A204.1 (cell line): ENCODE measurements around the gene C2CD5.
"Not testable (repeated sequence)": the region's sequence is repeated elsewhere in the genome, so short reads cannot be mapped to it uniquely, and the experiment has no call there.

ENCODE experiments used
- FAIRE-seq: peaks from 2 replicates; lab custom pipeline; 2012; peaks lifted over from hg19 to GRCh38; lab: Jason Lieb, UNC

Gene C2CD5

DNA sequence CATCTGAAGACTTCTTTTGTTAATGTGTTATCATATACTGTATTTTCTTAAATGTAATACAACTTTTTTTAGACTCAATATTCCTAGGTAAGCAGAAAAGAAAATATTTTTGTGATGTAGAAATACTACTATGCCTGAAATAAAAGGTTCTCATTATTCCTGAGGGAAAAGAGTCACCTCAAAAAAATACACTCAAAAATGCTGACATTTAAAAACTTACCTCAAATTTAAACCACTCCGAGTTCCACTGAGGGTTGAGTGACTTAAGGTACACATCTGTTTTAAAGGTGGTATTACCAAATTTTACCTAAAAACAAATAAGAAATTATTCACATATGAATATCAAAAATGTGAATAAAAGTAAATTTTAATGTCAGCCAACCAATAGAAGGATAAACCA is 9.3 kb downstream of the C2CD5 start:
- no peak for FAIRE-seq

DNA sequence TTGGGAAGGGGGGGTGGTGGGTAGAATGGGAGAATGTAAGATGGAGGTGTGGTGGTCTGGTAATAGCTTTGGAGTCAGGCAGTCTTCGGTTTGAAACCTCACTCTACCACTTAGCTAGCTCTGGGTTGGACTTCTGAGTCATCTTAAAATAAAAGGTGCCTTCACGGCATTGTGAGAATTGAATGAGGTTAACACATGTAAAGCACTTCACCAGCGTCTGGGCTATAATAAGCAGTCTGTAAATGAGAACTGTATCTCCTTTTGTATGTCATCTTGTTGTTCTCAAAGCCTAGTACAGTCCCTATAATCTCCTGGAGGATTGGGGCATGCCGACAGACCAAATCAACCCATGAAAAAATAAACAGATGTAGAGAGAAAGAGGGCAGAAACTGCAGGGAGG is 11.2 kb downstream of the C2CD5 start:
- no peak for FAIRE-seq

DNA sequence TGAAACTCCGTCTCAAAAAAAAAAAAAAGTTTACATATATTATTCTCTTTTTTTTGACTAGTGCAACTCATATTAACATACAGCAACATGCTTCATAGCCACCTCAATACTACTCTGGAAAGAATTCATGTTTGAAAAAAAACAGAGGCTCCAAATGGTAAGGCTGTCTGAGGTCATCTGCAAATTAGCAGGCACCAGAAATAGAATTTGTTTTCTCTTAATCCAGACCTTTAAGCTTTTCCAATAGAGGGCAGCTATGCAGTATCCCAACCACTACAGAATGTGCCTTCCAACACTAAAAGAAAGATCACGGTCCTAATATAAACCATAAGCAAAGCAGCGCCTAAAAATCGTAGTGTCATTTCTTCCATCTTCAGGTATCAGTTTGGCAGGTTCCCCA is 12.0 kb downstream of the C2CD5 start:
- FAIRE-seq: no peak

DNA sequence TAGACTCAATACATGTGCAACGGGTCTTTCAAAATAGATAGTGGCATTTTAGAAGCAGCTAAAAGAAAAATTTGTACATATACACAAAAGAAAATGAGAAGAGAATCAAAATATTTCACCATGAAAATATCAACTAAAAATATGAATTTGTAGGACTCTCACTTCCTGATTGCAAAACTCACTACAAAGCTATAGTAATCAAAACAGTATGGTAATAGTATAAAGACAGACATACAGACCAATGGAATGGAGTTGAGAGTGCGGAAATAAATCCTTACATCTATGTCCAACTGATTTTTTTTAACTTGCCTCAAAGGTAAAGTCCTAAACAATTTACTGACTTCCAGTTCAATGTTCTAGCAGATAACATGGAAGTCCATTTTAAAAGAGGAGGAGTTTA is 13.1 kb downstream of the C2CD5 start:
- FAIRE-seq: no peak

DNA sequence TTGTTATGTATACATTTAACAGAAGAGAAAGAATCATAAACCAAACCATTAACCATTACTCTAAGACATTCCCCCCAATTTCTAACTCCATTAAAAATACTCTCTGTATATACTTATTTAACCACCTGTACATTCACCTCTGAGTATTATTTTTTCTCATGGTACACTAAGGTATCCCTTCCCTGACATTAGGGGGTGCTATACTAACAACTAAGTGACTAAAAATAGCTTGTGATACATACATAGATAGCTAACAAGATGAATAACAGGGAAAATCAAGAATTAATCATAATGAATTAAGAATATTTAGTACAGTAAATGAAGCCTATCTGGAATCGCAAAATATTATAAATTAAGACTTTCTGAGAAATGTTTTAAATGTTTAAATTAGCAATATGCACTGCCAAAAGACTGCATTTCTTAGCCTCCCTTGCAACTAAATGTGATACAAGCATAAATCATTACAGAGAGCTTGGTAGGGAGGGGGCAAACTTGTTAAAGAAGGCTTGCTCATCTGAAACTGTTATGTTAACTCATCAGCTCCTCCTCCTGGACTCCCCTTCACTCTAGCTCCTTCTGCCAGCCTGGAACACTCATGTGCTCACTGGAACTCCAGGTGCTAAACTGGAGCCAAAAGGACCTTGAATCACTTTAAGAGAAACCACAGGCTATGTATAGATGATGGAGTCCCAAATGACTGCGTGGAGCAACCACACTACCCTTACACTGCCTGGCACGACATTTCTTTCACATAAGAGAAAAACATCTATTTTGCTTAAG is 14.9 kb downstream of the C2CD5 start:
- peak; percentile 94 for FAIRE-seq

DNA sequence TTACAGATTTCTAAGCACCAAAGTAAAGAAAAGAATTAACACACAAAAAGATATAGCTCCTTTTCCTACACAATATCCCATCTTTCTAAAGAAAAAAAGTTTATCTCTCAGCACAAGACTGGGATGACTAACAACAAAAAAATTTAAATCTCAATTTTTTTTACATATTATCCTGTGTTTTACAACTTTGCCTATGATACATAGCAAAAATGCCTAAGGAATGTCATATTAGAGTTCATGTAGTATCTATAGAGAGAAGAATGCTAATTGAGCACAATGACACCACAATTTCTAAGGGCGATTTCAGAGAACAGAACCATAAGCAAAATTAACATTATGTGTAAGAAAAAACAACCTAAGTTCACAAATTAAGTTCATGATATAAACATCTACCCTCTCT is 16.3 kb downstream of the C2CD5 start:
- FAIRE-seq: peak; percentile 32

DNA sequence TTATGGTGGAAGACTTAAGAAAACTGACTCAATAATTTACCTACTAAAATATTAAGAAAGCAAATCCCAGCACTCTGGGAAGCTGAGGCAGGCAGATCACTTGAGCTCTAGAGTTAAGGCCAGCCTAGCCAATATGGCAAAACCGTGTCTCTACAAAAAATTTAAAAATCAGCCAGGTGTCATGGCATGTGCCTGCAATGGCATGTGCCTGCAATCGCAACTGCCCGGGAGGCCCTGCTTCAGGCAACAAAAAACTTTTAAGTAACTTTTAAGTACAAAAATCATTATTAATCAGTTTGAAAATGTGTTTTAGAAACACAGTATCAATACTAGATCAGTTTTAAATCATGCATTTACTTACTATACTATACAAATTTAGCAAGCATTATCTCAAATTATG is 17.5 kb downstream of the C2CD5 start:
- FAIRE-seq: no peak

DNA sequence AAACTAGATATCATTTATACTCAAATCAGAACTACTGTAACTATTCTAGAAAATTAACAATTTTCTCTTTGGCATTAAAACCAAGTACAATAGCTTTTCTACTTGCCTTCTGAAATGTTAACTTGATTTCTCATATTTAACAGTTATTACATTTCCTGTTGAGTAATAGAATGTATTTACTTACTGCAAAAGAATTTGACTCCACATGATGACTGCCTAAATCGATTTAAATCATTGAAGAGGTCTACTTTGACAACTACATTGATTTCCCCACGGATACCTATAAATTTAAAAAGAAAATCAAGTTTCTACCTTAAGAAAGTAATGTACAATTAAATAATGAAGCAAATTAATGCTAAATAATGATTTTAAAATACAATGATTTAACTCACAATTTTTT is 18.9 kb downstream of the C2CD5 start:
- no peak for FAIRE-seq

DNA sequence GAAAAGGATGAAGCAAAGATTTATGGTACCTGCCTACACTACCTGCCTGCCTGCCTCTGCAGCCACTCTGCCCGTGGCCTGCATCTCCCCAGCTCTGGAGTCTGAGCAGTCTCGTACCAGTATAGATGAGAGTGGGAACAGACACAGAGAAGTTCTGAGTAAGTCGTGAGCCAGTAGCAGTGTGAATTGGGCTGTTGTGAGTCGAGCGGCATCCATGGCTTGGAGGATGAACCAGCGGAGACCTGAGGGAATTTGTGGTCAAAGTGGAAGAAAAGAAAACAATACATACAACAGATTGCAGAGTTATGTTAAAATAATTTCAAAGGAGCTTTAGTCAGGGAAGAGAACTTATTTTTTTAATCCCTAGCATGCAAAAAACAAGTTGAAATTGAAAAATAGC is 25.3 kb downstream of the C2CD5 start:
- no peak for FAIRE-seq

DNA sequence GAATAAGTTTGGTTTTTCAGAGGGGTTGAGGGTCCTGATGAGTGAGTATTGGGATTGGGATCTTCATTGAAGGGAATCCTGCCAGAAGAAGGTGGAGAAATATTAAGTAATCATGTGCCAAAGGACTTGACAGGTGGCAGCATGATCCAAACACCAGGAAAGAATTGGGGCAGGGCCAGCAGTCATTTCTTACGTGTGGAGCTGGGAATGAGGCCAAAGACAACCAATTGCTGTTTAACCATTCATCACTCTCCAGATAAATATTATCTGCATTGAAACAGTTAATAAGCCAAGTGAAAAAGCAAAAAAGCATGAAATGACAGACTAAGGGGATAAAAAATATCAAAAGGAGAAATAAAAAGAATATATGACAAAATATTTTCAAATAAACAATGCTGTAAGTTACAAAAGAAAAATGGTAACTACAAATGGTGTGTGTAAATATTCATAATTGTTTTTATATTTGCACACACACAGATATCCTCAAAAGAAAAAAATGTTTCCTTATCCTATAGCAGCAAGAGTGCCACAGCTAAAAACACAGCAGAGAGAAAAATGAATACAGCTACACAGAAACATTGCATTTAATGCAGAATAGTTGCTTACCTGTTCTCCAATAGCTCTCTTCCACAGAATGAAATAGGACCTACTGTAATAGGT is 26.2 kb downstream of the C2CD5 start:
- no peak for FAIRE-seq

DNA sequence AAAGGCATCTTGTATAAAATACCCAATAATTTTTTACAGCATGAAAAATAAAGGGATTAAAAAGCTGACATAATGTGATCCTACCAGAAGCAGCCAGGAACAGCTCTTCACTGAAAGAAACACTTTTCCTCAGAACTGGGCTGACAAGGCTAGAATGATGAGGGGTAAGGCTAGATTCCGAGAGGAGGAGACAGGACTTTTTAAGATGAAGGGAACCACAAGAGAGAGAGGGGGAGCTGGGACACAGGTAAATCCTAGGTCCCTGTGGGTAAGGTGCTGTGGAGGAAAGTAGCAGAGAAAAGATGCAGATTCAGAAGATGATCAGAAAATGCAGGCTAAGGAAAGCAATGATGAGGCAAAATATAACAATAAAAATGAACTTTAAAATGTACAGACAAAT is 29.5 kb downstream of the C2CD5 start:
- FAIRE-seq: no peak

DNA sequence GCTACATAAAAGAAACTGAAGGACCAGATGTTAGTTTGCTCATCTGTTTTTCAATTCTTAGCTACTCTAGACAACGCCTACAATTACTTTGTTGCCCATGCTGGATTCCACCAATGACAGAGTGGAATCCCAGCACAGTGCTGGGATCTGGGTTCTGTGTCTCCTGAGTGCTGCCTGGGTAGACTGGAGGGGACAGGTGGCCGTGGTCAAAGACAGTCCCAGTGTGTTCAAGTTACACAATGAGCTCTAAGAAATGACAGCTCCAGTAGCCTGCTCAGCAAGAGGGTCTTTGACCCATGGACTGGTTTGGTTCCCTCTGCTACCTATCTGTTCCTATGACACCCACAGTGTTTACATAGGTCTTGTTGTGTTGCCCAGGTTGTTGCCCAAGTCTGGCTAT is 38.5 kb downstream of the C2CD5 start:
- FAIRE-seq: no peak

DNA sequence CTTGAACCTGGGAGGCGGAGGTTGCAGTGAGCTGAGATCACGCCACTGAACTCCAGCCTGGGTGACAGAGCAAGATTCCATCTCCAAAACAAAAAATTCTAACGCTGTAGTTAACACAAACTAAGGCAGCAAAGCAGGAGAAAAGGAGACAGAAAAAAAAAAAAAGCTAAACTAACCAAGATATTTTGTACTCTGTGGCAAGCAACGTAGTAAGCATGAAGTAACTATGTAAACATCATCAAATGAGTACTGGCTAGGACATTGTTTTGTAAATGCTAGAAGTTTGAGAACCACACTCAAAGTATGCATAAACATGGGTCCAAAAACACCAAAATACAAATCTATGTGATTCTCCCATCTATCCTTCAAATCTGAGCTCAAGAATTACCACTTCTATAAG is 44.2 kb downstream of the C2CD5 start:
- no peak for FAIRE-seq

DNA sequence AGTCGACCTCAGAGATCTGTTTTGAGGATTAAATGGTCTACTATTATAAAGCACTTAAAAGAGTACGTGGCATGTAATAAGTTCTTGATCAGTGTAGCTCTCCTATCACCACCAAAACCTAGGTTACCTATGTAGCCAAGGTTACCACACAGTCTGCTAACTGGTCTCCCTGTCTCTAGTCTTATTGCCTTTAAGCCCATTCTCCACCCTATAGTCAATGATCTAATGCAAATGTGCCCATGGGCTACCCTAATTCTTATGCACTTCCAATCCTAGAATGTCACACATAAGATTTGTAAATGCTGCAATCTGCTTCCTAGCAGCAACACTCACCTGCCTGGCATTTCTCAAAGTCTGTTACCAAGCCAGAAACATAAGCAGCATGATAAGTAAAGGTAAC is 44.9 kb downstream of the C2CD5 start:
- no peak for FAIRE-seq

DNA sequence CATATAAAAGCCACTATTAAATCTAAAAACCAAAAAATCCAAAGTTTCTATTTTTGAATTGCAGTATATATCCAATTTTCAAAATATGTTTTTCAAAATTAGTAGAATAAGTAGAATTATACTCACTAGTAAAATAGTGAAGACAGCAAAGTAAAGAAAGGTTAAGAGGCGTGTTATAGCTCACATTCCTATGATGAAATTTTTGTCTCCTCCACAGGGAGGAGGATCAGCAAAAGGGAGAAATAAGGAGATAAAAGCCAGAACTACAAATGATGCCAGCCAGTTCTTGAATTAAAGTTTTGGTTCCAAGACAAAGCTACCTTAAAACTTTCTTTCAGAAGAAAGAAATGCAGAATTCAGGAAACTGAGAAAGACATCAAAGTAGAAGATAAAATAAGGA is 50.0 kb downstream of the C2CD5 start:
- FAIRE-seq: peak; percentile 49

DNA sequence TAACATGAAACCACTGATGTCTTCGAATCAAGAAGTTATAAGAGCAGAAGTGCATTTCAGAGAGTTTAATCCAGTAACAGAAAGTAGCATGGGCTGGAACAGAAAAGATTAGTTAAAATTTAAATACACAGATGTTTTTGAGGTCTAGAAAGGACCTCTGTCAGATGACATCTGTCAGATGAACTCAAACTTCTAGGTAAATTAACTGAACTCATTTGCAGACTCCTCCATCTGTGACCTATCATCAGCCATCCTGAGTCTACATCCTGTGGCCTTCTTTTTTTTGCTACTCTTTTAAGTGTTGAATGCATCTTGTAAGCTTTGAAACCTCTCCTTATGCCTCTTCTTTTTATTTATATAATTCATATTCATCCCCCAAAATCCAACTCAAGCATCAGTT is 53.3 kb downstream of the C2CD5 start:
- FAIRE-seq: no peak

DNA sequence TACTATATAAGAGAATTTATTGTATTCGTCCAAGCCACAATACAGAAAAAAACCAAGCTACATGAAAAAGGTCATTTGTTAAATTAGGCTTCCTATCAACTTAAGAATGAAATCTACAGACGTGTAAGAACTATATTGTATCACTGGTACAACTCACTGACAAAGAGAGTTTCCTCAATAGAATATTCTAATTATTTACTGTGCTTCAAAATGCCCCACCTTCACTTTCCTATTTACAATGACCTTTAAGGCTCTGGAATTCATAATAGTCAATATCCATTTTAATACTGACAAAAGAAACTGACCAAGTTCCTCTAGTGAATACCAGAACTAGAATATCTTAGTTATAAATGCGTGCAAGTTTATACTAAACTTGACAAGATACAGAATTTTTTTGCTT is 55.9 kb downstream of the C2CD5 start:
- FAIRE-seq: no peak

DNA sequence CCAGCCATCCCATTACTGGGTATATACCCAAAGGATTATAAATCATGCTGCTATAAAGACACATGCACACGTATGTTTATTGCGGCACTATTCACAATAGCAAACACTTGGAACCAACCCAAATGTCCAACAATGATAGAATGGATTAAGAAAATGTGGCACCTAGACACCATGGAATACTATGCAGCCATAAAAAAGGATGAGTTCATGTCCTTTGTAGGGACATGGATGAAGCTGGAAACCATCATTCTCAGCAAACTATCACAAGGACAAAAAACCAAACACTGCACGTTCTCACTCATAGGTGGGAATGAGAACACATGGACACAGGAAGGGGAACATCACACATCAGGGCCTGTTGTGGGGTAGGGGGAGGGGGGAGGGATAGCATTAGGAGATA is 56.7 kb downstream of the C2CD5 start:
- not testable (repeated sequence) for FAIRE-seq

DNA sequence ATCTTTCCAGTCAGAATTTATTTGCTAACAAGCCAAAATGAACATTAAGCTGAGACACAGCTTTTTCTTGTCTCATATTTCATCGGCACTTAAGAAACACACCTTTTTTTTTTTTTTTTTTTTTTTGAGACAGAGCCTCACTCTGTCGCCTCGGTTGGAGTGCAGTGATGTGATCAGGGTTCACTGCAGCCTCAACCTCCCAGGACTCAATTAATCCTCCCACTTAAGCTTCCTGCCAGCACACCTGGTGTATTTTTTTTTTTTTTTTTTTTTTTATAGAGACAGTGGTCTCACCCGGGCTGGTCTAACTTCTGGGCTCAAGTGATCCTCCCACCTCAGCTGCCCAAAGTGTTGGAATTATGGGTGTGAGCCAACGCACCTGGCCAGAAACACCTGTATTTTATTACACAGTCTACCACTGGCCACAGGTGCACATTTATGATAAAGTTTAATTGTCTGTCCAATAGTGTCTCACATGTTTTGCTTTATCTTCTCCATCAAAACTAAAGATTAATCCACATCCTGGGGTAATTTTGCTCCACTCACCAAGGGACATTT is 62.7 kb downstream of the C2CD5 start:
- no peak for FAIRE-seq

DNA sequence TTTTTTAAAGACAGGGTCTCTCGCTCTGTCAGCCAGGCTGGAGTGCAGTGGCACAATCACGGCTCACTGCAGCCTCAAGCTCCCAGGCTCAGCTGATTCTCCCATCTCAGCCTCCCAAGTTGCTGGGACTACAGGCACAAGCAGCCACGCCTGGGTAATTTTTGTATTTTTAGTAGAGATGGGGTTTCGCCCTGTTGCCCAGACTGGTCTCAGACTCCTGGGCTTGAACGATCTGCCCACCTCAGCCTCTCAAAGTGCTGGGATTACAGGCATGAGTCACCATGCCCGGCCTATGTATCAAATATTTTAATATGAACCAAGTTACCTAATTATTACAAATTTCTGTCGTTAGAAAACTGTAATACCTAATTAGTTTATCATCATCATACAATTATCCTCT is 63.5 kb downstream of the C2CD5 start:
- not testable (repeated sequence) for FAIRE-seq

DNA sequence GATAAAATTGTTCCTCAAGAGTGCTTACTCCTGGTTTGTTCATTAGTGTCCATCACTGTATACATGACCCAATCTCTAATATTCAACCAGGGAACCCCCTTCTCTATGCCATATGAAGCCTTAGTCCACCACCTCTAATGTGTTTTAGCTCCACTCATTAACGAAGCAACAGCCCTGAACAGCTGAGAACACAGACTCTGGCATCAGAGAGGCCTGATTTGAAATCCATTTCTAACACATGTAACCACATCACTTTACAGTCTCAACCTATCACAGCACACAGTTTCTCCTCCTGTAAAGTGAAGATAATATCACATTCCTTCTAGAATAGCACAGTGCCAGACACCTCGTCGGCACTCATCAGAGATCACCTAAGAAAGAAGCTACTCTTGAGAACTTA is 64.3 kb downstream of the C2CD5 start:
- FAIRE-seq: no peak

DNA sequence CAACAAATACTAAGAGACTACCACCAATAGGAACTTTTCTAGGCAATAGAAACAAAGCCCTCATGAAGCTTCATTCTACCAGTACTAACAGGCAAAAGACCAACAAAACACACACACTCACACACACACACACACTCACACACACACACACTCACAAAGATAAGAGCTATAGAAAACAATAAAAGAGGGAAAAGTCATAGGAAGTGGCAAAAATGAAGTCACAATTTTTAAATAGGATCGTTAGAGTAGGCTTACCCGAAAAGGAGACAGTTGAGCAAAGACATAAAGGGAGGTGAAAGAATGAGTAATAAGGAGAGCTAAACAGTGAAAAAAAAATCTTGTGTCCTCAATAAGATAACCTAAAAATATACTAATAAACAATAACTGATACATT is 66.5 kb downstream of the C2CD5 start:
- FAIRE-seq: no peak

DNA sequence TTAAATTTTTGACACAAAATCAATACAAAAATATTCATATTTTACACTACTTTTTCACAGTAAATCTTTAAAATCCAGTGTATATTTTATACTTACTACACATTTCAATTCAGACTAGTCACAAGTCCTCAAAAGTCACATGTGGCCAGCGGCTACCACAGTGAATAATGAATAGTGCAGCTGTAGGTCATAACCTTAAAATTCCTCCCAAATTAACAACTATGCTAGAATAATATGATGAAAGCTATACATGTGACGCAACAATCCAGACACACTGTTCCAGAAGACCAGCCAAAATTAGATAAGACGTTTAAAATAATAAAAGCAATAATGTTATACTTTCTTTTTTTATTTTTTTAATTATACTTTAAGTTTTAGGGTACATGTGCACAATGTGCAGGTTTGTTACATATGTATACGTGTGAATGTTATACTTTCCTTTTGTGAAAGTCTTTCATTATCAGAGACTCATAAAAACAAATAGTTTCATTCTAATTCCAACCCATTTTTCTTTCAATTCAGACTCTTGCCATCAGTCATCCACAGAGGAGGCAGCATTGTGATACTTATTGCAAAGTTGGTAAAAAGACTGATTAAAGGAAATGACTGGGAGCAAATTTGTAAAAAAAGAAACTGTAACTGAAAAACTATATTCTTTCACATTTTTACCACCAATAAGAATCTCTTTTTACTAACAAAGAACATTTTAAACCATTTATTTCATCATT is 67.0 kb downstream of the C2CD5 start:
- FAIRE-seq: no peak
